NCI-H526 treated with DMSO at 0.1 percent for 48 hours (cell line): Measurements from ENCODE around the gene TSEN34.
"Not testable (repeated sequence)": the region's sequence is repeated elsewhere in the genome, so short reads cannot be mapped to it uniquely, and the experiment has no call there.

ENCODE experiments used
- DNase-seq: peaks from one replicate; lab custom pipeline; 2025; lab: John Stamatoyannopoulos, UW

The TSEN34 gene

GRCh38 chr19:54188215-54188871 lies 2.8 kb upstream of the TSEN34 start:
- no peak for DNase-seq

DNA sequence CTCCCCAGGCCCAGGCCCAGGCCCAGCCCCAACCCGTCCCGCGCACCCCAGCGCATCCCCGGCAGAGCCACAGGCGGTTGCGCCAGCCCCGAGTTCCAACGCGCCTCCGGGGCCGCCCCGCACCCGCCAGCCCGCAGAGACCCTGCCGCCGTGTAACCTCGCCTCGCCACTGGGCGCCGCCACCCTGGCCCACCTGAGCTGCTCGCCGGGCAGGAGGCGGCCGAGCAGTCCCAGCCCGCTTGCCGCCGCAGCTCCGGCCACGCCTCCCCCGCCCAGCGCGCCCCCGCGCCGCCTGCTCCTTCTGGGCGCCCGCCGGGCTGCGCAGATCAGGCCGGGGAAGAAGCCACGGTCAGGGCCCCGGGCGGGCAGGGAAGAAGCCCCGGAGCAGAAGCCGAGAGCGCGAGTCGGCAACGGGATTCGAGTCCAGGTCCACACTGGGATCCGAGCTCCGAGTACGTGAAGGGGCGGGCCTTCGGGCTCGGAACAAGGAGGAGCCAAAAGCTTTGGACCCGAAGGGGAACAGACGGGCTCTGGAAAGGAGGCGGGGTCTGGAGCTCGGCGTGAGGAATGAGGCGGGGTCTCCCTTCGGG lies 1.9 kb upstream of the TSEN34 start, which contains the start of gene MBOAT7:
MBOAT7 (minus strand) TSS at position 436 of the 590 bp plus-strand sequence. CDS start 1,072 bp downstream, outside the sequence.
- DNase-seq: no peak

- DNase-seq: peak; percentile 100
Observed at GRCh38 chr19:54189735-54190502, 1.2 kb upstream of the TSEN34 start.

DNA sequence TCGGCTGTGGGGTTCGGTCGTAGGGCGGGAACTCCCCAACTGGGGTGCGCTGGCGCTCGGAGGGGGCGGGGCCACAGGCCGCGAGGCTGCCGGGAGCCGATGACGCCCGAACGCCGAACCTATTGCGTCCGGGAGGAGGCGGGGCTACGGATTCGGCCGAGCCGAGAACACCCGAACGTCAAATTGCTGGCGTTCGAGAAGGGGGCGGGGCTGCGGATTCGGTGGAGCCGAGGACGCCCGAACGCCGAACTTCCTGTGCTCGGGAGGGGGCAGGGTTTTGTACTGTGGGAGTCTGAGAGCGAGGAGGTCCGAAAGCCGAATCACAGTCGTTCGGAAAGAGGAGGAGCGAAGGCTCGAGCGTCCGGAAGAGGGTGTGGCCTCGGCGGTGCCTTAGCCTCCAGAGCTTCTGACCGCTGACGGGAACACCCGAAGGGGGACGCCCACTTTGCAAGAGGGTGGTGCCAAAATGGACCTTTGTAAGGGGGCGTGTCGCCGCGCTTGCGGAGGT lies 551 bp upstream of the TSEN34 start:
- DNase-seq: peak; percentile 100

DNA sequence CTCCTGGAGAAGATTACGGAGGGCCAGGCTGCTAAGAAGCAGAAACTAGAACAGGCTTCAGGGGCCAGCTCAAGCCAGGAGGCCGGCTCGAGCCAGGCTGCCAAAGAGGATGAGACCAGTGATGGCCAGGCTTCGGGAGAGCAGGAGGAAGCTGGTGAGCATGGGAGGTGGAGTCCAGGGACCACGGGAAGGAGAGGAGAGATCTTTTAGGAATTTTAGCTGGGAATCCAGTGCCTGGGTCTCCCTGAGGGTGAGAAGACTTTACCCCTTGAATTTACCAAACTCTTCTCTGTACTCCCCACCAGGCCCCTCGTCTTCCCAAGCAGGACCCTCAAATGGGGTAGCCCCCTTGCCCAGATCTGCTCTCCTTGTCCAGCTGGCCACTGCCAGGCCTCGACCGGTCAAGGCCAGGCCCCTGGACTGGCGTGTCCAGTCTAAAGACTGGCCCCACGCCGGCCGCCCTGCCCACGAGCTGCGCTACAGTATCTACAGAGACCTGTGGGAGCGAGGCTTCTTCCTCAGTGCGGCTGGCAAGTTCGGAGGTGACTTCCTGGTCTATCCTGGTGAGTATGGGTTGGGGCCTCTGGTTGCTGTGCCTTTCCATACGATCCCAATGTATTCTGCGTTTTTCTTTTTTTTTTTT lies 824 bp downstream of the TSEN34 start:
- no peak for DNase-seq

DNA sequence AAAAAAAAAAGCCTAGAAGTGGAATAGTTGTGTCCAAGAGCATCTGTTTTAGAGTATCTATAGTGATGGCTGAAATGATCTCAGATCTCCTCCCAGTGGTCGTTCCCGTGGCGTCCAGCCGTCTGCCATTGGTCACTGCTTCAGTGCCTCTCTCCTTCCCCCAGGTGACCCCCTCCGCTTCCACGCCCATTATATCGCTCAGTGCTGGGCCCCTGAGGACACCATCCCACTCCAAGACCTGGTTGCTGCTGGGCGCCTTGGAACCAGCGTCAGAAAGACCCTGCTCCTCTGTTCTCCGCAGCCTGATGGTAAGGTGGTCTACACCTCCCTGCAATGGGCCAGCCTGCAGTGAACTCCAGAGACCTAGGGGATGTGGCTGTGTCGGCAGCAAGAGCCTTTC lies 1.9 kb downstream of the TSEN34 start:
- no peak for DNase-seq

GRCh38 chr19:54194463-54194862 lies 3.4 kb downstream of the TSEN34 start:
- DNase-seq: not testable (repeated sequence)

- DNase-seq: no peak
Observed at GRCh38 chr19:54196536-54196935, 5.4 kb downstream of the TSEN34 start.

GRCh38 chr19:54197121-54197520 lies 6.0 kb downstream of the TSEN34 start:
- DNase-seq: no peak

DNA sequence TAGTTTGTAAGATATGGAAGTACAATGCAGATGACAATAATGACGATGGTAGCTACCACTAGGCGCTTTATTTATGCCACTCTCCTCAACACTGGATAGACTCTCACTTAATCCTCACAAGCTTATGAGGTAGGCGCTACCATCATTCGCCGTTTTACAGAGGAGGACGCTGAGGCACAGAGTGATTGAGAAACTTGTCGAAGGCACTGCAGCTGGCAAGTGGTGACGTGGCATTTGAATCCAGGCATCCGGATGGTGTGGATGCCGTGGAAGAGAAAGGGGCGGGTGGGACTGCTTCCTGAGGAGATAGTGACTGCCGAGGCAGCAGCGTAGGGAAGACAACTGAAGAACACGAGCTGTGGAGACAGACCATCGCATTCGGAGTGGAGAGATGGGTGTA lies 8.3 kb downstream of the TSEN34 start:
- DNase-seq: no peak

GRCh38 chr19:54201172-54201701 lies 10.1 kb downstream of the TSEN34 start:
- DNase-seq: no peak

GRCh38 chr19:54201980-54202379 lies 10.9 kb downstream of the TSEN34 start:
- no peak for DNase-seq

GRCh38 chr19:54203151-54203611 lies 12.1 kb downstream of the TSEN34 start:
- DNase-seq: no peak

DNA sequence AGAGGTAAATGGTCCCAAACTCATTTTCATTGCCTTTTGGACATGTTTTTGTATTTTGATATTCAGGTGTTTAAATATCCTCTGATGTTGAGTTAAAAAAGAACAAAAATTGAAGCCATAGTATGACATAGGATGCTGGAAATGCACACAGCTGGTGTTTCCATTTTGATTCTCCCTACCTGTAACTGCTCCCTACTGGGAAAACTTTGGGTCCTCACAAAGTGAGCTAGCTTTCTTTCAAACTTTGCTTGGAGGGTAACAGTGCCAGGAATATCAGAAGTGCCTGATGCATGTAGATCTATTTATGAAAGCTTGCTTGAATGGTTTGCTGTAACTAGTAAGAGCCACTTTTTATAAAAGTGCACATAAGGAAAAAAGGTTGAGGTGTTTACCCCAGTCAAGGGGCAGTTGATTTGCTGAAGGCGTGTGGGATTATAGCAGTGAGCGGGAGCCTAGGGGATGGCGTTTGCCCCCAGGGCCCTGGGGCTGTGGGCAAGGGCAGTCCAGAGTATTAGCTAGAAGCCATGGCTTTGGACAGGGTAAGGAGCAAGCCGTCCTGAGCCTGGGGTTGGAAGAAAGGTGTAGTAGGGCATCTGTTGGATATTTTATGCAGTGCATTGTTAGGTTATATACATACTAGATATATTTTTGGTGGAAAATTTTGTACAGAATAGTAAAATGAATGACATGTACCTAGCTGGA lies 13.8 kb downstream of the TSEN34 start:
- DNase-seq: no peak

GRCh38 chr19:54206030-54206830 lies 15.1 kb downstream of the TSEN34 start:
- no peak for DNase-seq

GRCh38 chr19:54206831-54207177 lies 15.7 kb downstream of the TSEN34 start:
- DNase-seq: no peak

GRCh38 chr19:54207193-54207592 lies 16.1 kb downstream of the TSEN34 start:
- not testable (repeated sequence) for DNase-seq

DNA sequence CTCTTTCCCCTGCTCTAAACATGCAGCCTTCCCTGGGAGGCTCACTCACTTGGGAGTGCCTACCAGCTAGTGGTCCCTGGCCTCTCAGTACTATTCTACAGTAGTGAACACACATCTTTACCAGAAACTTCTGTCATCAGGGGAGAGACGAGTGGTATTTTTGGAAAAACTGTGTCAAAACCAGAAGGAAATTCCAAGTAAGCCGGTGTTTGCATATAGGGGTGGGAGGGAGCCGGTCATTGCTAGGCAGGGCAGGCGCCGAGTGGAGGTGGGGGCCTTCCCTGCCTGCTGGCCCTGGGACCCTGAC lies 16.5 kb downstream of the TSEN34 start:
- no peak for DNase-seq

- DNase-seq: no peak
Observed at GRCh38 chr19:54207983-54208783, 17.1 kb downstream of the TSEN34 start.

DNA sequence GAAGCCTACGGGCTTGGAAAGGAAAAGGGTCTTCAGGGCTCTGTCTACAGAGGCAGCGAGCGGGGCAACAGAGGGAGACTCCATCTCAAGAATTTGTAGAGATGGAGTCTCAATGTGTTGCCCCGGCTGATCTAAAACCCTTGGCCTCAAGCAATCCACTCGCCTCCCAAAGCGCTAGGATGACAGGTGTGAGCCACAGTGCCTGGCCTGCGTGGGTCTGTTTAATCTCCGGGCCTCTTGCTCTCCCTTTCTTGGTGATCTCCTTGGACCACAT lies 17.6 kb downstream of the TSEN34 start:
- DNase-seq: no peak
